ENCODE data around the gene MAP1LC3B.

Gene MAP1LC3B

GRCh38 chr16:87361916-87362619, 30.1 kb upstream of the MAP1LC3B start:
- TF ChIP-seq, protein P1, sequence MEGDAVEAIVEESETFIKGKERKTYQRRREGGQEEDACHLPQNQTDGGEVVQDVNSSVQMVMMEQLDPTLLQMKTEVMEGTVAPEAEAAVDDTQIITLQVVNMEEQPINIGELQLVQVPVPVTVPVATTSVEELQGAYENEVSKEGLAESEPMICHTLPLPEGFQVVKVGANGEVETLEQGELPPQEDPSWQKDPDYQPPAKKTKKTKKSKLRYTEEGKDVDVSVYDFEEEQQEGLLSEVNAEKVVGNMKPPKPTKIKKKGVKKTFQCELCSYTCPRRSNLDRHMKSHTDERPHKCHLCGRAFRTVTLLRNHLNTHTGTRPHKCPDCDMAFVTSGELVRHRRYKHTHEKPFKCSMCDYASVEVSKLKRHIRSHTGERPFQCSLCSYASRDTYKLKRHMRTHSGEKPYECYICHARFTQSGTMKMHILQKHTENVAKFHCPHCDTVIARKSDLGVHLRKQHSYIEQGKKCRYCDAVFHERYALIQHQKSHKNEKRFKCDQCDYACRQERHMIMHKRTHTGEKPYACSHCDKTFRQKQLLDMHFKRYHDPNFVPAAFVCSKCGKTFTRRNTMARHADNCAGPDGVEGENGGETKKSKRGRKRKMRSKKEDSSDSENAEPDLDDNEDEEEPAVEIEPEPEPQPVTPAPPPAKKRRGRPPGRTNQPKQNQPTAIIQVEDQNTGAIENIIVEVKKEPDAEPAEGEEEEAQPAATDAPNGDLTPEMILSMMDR (IDR thresholded peaks at IDR 0.05): no peak

DNA sequence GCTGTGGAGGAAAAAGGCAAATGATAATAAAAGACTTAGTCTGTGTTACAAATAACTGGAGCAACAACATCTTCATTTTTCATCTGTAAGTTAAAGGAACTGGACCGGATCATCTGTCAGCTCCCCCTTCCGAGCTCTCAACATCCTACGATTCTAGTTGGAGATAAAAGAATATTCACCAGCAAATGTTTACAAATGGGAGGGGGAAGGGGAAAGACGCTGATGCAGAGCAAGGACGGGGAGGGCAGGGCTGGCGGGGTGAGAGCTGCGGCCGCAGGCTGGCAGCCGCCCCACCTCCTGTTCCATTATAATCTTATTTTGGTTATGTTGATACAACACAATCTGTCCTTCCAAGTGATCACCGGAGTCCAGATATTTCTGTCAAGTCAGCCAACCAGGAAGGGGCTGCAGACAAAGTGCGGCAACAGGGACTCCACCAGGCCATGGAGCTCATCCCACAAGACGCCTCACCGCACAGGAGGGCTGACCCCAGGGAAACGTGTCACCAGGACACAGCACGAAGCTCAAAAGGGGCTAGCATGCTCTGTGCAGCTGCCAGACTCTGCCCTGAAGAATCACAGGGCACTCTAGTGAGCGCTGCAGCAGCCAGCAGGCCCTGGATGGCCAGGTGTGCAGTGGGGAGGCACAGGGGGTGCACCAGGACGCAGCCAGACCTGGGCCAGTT, 28.2 kb upstream of the MAP1LC3B start:
- TF ChIP-seq, protein P1 (IDR thresholded peaks at IDR 0.05): no peak

DNA sequence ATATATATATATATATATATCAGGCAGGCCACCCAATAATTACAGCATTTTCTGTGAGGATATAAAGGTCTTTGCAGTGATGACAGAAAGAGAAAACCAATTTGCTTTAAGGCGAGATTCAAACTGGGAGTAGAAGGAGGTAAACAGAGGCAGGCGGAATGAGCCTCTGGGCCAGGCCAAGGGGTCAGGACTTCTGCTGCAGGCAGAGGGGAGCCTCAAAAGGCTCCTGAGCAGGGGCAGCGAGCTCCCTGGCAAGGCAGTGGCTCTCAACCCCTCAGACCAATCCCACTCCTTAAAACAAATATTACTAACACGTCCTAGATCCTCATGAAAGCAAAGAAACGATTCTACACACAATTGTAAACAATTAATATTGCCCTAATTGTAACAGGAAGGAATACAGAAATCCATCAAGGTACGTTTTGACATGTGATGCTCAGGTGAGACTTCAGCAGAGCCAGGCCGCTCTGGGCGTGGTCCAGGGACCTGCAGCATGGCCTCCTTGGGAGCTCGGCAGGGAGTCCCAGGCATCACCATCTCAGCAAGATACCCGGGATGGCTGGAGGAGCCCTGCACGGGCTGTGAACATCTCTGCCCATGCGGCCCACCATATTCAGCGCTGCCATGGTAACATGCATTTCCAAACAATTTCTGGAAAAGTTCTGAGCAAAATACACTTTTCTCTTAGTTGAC, 27.0 kb upstream of the MAP1LC3B start:
- TF ChIP-seq, protein P1 (IDR thresholded peaks at IDR 0.05): no peak

- TF ChIP-seq, protein P1 (IDR thresholded peaks at IDR 0.05): no peak
Measured at GRCh38 chr16:87366288-87366687, 25.8 kb upstream of the MAP1LC3B start.

GRCh38 chr16:87366930-87367329, 25.2 kb upstream of the MAP1LC3B start:
- TF ChIP-seq, protein P1 (IDR thresholded peaks at IDR 0.05): no peak

- TF ChIP-seq, protein P1 (IDR thresholded peaks at IDR 0.05): no peak
Measured at GRCh38 chr16:87367529-87367928, 24.6 kb upstream of the MAP1LC3B start.

DNA sequence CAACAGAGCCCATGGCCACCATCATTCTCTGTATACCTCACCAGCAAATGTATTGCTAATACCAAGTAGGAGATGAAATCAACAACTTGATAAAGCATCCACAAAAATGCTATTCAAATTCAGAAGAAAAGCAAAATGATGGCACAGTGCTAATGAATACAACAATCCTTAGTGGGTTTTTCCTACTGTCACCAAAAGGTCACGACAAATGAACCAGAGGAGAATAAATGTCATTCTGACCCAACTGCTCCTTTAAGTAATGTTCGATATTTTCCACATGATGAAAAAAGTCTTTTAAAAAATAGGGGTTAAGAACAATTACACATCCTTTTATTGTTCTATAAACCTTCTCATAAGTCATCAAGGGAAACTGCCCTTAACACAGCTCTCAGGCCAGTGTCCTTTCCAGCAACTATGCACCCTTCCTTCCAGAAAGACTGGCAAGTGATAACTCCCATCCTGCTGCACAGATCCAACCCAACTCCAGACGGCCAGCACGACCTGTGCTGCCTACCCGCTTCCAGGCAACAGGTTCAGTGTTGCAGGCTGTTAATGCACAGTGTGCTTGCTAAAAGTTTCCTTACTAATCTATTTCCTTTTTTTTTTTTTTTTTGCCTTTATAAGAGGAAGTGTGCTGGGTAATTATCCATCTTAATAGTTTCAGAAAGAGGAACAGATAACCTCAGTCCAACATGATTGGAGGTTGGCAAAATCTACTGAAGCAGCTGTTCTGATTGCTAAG, 23.9 kb upstream of the MAP1LC3B start:
- TF ChIP-seq, protein P1 (IDR thresholded peaks at IDR 0.05): no peak

Data from LNCAP (cell line).